GM10847 (cell line): ENCODE measurements around the gene NUP58.

Experiments used
- POLR2A ChIP-seq: IDR thresholded peaks from 2 replicates; pipeline ENCODE4 v1.6.1; 2011; ENCODE audit not compliant: insufficient read length; ENCODE audit errors: extremely low read depth

Gene NUP58

DNA sequence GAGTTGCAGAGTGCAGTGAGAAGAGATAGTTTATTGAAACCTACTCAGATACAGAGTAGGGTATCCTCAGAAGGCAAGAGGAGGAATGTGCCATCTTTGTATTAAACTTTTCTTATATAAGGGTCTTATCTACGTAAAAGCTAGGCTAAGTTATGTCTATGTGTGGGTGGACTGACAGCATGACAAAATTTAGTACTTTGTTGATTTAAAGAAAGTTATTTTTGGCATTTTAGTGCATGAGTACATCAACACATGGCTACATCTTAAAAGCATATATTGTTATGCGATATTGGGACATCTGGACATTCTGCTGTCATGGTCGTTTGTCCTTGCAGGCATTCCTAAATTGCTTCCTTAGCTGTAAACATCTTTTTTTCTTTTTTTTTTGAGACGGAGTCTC lies 51.4 kb downstream of the NUP58 start:
- no peak for TF ChIP-seq POLR2A

GRCh38 chr13:25353344-25353743 lies 51.9 kb downstream of the NUP58 start:
- no peak for TF ChIP-seq POLR2A

- TF ChIP-seq POLR2A = no peak
These were observed 53.0 kb downstream of the NUP58 start for GRCh38 chr13:25354377-25354776.

- no peak for TF ChIP-seq POLR2A
These were observed 64.4 kb downstream of the NUP58 start for GRCh38 chr13:25365720-25366235.

DNA sequence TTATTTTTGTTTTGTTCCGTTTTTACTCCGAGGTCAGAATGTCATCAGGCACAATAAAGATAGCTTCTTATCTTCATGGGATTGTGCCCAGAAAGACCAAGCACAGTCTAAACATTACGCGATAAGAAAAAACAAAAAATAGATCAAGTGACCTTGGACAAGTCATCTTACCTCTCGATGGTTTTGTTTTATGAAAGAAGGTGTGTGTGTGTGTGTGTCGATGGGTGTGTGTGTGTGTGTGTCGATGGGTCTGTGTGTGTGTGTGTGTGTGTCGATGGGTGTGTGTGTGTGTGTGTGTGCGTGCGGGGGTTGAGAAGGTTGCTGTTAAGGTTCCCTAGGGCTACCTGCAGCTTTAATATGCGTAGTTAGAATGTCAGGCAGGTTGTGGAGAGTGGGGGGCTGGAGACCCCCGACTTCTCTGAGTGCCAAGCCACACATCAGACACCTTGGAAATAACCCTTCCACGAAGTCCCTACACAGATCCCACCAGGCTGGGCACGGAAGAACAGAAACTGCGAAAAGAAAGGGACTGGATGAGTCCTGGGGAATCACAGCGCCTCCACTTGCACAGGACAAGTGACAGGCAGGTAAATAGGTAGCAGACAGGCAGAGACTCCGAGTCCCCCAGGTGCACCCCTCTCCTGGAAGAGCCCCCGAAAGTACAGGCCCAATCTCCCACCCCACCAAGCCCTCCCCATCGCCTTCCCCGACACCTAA lies 69.9 kb downstream of the NUP58 start:
- TF ChIP-seq POLR2A = no peak

GRCh38 chr13:25371875-25372283 lies 70.5 kb downstream of the NUP58 start, which contains the start of gene ATP8A2:
Gene ATP8A2 (plus strand): TSS chr13:25371974. CDS start chr13:25372213, 239 bp downstream.
- TF ChIP-seq POLR2A = no peak

- TF ChIP-seq POLR2A = no peak
These were observed 71.1 kb downstream of the NUP58 start for GRCh38 chr13:25372284-25373081.

DNA sequence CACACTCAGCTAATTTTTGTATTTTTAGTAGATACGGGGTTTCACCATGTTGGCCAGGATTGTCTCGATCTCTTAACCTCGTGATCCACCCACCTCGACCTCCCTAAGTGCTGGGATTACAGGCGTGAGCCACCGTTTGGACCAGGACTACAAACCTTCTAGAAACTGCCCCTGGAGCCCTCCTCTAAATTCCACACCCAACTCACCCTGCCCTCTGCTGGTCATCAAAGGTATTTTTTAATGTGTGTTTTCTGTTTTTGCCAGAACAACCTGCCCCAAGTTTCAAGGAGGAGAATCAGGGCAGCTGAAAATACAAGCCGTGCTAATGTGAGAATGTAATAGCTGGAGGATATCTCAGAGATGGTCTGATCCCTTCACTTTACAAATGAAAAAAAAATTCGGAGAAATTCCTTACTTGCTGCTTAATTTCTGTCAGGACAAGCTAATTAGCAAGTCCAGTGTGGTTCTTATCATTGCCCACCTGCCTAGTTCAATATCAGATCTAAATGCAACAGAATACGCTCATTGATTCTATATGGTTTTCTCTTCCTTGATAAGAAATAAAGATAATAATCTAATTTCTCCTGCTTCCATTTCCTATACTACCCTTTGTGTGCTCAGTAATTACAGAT lies 74.4 kb downstream of the NUP58 start:
- no peak for TF ChIP-seq POLR2A

DNA sequence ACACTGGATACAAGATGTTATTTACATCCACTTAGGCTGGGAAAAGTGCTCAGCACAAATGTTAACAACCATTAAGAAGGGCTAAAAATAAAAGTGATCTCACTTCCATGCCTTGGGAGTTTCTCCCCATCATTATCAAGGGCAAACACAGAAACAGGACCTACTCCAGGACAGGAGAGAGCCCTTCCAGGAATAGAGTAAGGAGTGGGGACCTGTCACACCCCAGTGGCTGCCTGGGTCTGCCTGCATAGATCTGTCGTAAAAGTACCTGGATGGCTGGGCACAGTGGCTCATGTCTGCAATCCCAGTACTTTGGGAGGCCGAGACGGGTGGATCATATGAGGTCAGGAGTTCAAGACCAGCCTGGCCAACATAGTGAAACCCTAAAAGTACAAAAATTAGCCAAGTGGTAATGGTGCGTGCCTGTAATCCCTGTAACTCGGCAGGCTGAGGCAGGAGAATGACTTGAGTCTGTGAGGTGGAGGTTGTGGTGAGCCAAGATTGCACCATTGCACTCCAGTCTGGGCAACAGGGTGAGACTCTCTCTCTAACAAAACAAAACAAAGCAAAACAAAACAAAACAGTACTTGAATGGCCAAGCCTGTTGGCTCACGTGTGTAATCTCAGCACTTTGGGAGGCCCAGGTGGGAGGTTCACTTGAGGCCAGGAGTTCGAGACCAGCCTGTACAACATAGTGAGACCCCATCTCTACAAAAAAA lies 76.0 kb downstream of the NUP58 start:
- TF ChIP-seq POLR2A = no peak

GRCh38 chr13:25378528-25378927 lies 77.1 kb downstream of the NUP58 start:
- TF ChIP-seq POLR2A = no peak

- no peak for TF ChIP-seq POLR2A
These were observed 77.6 kb downstream of the NUP58 start for GRCh38 chr13:25379011-25379410.

- TF ChIP-seq POLR2A = no peak
These were observed 78.7 kb downstream of the NUP58 start for GRCh38 chr13:25380082-25380481.

- TF ChIP-seq POLR2A = no peak
These were observed 79.4 kb downstream of the NUP58 start for GRCh38 chr13:25380741-25381324.

GRCh38 chr13:25384758-25385410 lies 83.5 kb downstream of the NUP58 start:
- no peak for TF ChIP-seq POLR2A
